Esophagus (tissue), 2 donors: ENCODE measurements around the gene ABHD17C. TPM values are rescaled to one million over a fixed set of nuclear protein-coding genes. Genes with fewer than 3 reads are reported as not detected.

Source experiments
- H3K27ac ChIP-seq, 2 donors: one replicate each; pipeline ENCODE4 v1.5.1; 2013; ENCODE audit warnings: low read depth in 2 of 2, mild to moderate bottlenecking in 2 of 2, inconsistent platforms in 1 of 2, low read length in 1 of 2, moderate library complexity in 1 of 2
- H3K27me3 ChIP-seq, 2 donors: one replicate each; pipeline ENCODE4 v1.6.1; 2013; ENCODE audit warnings: low read length in 2 of 2, control low read depth in 1 of 2, mild to moderate bottlenecking in 1 of 2; ENCODE audit not compliant: insufficient read depth in 2 of 2, control insufficient read depth in 1 of 2
- H3K36me3 ChIP-seq, 2 donors: one replicate each; pipeline ENCODE4 v1.6.1; 2013; ENCODE audit warnings: low read length in 1 of 2; ENCODE audit not compliant: control insufficient read depth in 2 of 2, insufficient read depth in 2 of 2
- H3K4me1 ChIP-seq, 2 donors: one replicate each; pipeline ENCODE4 v1.6.1; 2013; ENCODE audit warnings: low read length in 1 of 2; ENCODE audit not compliant: control insufficient read depth in 2 of 2, insufficient read depth in 2 of 2
- H3K4me3 ChIP-seq, 2 donors: one replicate each; pipeline ENCODE4 v1.5.1; 2013; ENCODE audit warnings: low read length in 2 of 2, mild to moderate bottlenecking in 2 of 2, low read depth in 1 of 2, moderate library complexity in 1 of 2
- H3K9me3 ChIP-seq, 2 donors: one replicate each; pipeline ENCODE4 v1.6.1; 2013; ENCODE audit warnings: mild to moderate bottlenecking in 2 of 2, low read depth in 1 of 2, low read length in 1 of 2, moderate library complexity in 1 of 2; ENCODE audit not compliant: control insufficient read depth in 2 of 2, insufficient read depth in 1 of 2
- WGBS, 2 donors: extraction: QIAGEN DNeasy Blood & Tissue Kit; methylation state at CpG; one replicate each; pipeline ENCODE4 v1.1.7; 2013; 5-methylcytosine and 5-hydroxymethylcytosine counted together
- polyA plus RNA-seq, 2 donors: library from polyadenylated mRNA; stranded (reverse); fragments of 200-250 nt; gene quantifications; one replicate each; pipeline ENCODE4 v1.2.3, GENCODE V29; 2013
- donor health status: healthy with polysubstance abuse.
- donor health status: Bipolar disorder and iron deficiency.

The ABHD17C gene
- polyA plus RNA-seq, 2 donors = 26.6 to 27.3 TPM

DNA sequence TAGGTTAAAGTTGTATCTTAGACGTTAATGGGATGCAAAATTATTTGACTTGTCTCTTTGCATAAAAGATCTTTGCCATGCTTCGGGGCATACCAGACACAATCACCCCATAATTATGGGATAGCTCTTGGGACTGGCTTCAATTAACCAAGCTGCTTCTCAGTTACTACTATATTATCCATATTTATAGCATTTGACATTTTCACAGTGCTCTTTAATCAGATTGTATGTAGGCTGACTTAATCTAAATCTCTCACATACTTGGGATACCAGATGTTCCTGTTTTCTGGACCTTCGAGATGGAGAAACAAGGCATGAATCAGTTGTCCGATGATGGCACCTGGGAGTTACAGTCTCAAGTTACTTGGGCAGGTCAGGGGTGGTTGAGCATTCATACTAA is 27.2 kb upstream of the ABHD17C start:
- WGBS, 2 donors = 65 to 72% methylated on average over 4 of the region's 4 CpGs
- no peaks in the 10 kb centered on the region for H3K27me3 ChIP-seq
- H3K9me3 ChIP-seq = peaks cover 0 to 2% of the 10 kb centered on the region in 2 donors
- peaks cover 0 to 3% of the 10 kb centered on the region in 2 donors for H3K4me1 ChIP-seq
- no peak overlapping the region for H3K27ac ChIP-seq
- no peak overlapping the region for H3K4me3 ChIP-seq
- H3K36me3 ChIP-seq = no peaks in the 10 kb centered on the region

DNA sequence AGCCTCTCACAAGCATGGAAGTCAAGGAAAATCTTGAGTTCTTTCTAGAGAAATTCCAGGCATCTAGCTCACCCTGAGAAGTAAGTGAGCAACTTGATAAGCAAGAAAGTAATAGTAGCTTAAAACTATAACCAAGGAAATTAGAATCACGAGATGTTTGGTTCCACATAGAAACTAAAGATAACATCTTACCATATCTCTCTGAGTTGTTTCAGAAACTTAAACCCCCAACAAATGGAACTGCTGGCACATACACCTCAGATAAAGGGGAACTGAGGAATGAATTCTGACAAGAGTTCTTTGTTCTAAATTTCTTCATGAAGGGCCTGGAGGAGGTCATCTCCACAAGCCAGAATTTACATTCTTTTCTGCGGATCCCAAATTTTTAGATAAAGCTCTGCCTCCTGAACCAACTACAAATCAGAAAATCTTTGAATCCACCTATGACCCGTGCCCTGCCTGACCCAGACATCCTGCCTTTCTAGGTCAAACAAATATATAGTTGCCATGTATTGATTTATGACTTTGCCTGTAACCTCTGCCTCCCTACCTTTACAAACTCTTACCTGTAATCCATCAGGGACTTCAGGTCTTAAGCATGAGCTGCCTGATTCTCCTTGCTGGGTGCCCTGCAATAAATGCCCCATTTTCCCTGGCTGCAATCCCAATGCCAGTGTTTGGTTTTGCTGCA is 26.4 kb upstream of the ABHD17C start:
- Histone ChIP-seq H3K4me3 (no peak overlapping the region), H3K9me3 (peaks cover 0 to 2% of the 10 kb centered on the region in 2 donors), H3K27ac (peak overlapping the region in 1 of 2 donors; percentile 37), H3K36me3 (no peaks in the 10 kb centered on the region), H3K4me1 (no peaks in the 10 kb centered on the region), H3K27me3 (no peaks in the 10 kb centered on the region)
- WGBS, 2 donors = 56 to 83% methylated on average over 3 of the region's 3 CpGs

DNA sequence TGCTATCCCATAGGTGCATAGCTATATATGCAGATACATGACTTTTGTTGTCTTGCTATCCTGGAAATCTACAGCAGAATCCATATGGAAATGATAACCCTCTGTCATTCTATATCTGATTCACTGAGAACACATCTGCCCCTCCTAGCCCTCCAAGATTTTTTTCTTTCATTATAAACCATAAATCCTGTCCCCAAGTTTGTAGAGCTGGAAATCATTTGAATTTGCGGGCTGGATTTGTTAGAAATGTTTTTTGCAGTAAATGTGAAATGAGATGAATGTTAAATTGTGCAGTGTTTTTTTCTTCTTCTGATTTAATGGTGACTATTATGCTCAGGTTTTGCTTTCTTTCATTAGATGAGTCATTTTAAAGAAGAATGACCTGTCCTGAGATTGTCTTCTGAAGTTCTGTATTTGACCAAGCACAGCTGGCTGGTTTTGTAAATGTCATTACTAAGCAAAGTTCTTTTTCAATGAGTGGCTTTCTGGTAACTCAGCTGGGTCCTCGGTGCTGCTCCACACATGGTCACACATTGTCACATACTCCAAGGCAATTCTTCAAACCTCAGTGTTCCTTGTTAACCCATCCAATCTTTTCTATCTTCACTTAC is 25.3 kb upstream of the ABHD17C start:
- peak overlapping the region; percentile 17 to 56 for H3K27ac ChIP-seq
- no peaks in the 10 kb centered on the region for H3K4me1 ChIP-seq
- 66 to 74% methylated on average over 2 of the region's 2 CpGs for WGBS, 2 donors
- no peaks in the 10 kb centered on the region for H3K36me3 ChIP-seq
- H3K9me3 ChIP-seq = peaks cover 0 to 2% of the 10 kb centered on the region in 2 donors
- H3K4me3 ChIP-seq = no peak overlapping the region
- no peaks in the 10 kb centered on the region for H3K27me3 ChIP-seq

DNA sequence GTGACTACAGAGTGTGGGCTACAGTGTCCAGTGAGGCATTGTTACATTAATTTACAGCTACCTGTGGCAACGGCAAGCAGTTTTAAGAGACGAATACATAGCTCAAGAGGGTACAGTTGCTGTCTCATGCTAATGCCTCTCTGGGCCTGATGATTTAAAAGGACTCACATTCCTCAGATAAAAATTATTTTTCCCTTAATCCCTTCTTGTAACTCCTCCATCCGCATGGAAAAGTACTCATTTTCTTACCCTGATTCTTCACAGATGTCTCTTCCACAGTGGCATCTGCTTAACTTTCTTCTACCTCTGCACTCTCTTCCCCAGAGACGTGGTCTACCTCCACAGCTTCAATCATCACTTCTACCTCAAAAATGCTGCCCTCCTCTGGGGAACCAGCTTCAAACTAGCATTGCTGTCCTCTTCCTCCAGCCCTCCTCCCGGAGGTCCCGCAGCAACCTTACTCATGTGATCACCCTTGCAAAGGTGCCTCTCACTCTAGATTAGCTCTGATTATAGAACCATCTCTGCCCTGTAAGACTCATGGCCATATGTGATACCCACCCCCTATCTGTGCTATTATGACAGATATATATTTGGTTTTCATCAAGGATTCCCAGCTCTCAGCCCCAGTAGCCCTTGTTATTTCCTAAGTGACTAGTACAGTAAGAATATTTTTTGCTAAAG is 21.4 kb upstream of the ABHD17C start:
- no peak overlapping the region for H3K27ac ChIP-seq
- 83% methylated on average over 6 of the region's 6 CpGs for WGBS, 2 donors
- no peaks in the 10 kb centered on the region for H3K4me1 ChIP-seq
- peaks cover 0 to 2% of the 10 kb centered on the region in 2 donors for H3K9me3 ChIP-seq
- H3K4me3 ChIP-seq = no peak overlapping the region
- H3K27me3 ChIP-seq = no peaks in the 10 kb centered on the region
- no peaks in the 10 kb centered on the region for H3K36me3 ChIP-seq

DNA sequence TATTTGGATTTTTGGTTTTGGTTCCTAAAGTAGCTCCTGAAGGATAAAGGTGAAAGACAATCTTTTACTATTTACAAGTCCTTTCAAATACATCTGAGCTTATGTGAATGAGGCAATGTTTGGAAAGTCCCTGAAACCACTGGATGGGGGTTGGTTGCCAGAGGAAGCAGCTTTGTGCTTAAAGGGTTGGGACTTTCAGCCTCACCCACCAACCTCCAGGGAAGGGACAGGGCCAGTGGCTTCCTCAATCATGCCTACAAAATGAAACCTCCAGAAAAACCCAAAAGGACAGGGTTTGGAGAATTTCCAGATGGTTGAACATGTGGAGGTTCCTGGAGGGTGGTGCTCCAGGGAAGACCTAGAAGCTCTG is 20.9 kb upstream of the ABHD17C start:
- Histone ChIP-seq H3K9me3 (peaks cover 0 to 2% of the 10 kb centered on the region in 2 donors), H3K27me3 (no peaks in the 10 kb centered on the region), H3K4me3 (no peak overlapping the region), H3K4me1 (no peaks in the 10 kb centered on the region), H3K27ac (peak overlapping the region in 1 of 2 donors; percentile 7), H3K36me3 (no peaks in the 10 kb centered on the region)

DNA sequence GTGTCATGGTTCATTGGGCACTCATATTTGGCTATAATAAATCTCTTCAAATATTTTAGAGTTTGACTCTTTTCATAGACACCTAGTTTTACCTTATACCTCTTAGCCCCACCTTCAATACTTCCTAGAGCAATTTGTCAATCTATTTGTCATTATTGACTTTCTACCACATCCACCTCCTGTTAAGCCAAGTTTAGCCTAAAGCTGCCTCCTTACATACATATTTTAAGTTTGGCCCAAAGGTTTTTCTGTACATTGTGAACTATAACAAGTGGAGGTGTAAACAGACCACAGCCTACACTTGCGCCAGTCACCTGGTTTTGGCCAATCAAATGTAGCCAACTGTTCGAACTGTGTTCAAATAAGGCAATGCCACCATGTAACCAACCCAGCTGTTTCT is 18.1 kb upstream of the ABHD17C start:
- no peaks in the 10 kb centered on the region for H3K36me3 ChIP-seq
- no peak overlapping the region for H3K27ac ChIP-seq
- no peaks in the 10 kb centered on the region for H3K27me3 ChIP-seq
- H3K9me3 ChIP-seq = no peaks in the 10 kb centered on the region
- no peak overlapping the region for H3K4me3 ChIP-seq
- WGBS, 2 donors = 92 to 94% methylated on average over 2 of the region's 2 CpGs
- H3K4me1 ChIP-seq = no peaks in the 10 kb centered on the region

DNA sequence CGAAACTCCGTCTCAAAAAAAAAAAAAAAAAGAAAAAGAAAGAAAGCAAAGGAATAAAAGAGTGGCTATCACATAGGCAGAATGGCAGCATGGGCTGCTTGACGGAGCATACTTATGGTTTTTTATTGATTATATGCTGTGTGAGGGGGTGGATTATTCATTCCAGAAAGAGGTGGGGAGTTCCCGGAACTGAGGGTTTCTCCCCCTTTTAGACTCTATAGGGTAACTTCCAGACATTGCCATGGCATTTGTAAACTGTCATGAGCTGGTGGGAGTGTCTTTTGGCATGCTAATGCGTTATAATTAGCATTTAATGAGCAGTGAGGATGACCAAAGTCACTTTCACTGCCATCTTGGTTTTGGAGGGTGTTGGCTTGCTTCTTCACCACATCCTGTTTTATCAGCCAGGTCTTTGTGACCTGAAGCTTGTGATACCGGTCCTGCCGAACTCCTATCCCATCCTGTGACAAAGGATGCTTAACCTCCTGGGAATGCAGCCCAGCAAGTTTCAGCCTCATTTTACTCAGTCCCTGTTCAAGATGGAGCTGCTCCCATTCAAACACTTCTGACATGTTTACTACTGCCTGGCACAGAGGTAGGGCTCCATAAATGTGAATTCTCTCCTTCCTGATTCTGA is 15.8 kb upstream of the ABHD17C start:
- Histone ChIP-seq H3K4me1 (no peaks in the 10 kb centered on the region), H3K36me3 (no peaks in the 10 kb centered on the region), H3K27ac (peak overlapping the region; percentile 77 to 82), H3K27me3 (no peaks in the 10 kb centered on the region), H3K9me3 (no peaks in the 10 kb centered on the region), H3K4me3 (no peak overlapping the region)
- WGBS, 2 donors = 61 to 64% methylated on average over 7 of the region's 7 CpGs

DNA sequence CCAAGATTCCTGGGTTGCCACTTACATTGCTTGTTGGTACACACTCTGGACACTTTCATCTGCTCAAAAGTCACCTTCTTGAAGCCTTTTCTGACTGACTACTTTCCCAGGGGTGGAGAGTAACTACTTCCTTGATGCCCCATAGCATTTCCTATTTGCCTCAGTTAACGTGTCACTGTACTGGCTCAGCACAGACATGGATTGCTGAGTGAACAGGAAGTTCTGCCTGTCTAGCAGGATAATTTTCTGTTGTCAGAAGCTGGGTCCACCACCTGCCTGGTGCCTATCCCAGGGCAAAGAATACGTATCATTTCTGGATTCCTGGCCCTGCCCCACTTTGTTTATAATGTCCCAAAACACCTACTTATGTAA is 15.3 kb upstream of the ABHD17C start:
- no peaks in the 10 kb centered on the region for H3K36me3 ChIP-seq
- no peaks in the 10 kb centered on the region for H3K9me3 ChIP-seq
- H3K4me1 ChIP-seq = no peaks in the 10 kb centered on the region
- H3K27me3 ChIP-seq = no peaks in the 10 kb centered on the region
- WGBS, 2 donors = 17 to 27% methylated on average over 2 of the region's 2 CpGs
- H3K27ac ChIP-seq = peak overlapping the region; percentile 77 to 82
- H3K4me3 ChIP-seq = no peak overlapping the region

DNA sequence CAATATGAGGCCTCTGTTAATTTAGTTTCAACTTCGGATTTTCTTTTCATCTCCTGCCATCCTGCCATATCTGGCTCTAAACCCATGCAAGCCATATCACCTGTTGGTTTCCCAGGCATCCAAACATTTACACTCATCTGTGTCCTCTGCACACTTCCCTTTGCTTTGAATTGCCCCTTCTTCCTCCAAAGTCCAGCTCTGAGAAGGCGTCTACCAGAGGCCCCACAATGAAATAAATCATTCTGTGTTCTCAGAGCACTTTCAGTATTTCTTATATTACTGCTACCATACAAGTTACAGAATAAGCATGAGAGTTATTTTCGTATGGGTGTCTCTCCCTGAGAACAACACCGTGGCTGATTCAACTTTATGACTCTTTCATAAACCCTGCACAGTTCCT is 12.9 kb upstream of the ABHD17C start:
- 66 to 73% methylated on average over 4 of the region's 4 CpGs for WGBS, 2 donors
- no peak overlapping the region for H3K4me3 ChIP-seq
- H3K27me3 ChIP-seq = no peaks in the 10 kb centered on the region
- H3K27ac ChIP-seq = no peak overlapping the region
- no peaks in the 10 kb centered on the region for H3K9me3 ChIP-seq
- H3K36me3 ChIP-seq = no peaks in the 10 kb centered on the region
- no peaks in the 10 kb centered on the region for H3K4me1 ChIP-seq
